ENCODE measurements around the gene TPRKB. TPM values are rescaled to one million over a fixed set of nuclear protein-coding genes. Genes with fewer than 3 reads are reported as not detected.

TPRKB gene
- total RNA-seq, result 35.3 and 46.5 TPM in 2 replicates

GRCh38 chr2:73736855-73737779 is at the start of gene TPRKB:
Gene TPRKB (minus strand): TSS chr2:73737345. CDS start chr2:73734569, 2,776 bp downstream.

GRCh38 chr2:73783883-73784282 is 46.7 kb upstream of the TPRKB start, which contains the start of gene C2orf78:
Gene C2orf78 (plus strand): TSS chr2:73784183. CDS start chr2:73784310, 127 bp downstream.

GRCh38 chr2:73779467-73780236 is 42.5 kb upstream of the TPRKB start, which contains the start of gene DUSP11:
Gene DUSP11 (minus strand): TSS chr2:73780103. CDS start chr2:73779974, 129 bp downstream.

Other genes starting within 250 kb of the TPRKB start
- not detected in 2 replicates for gene NAT8, start 94.9 kb downstream of the TPRKB start, total RNA-seq
- gene DUSP11, start 42.8 kb upstream of the TPRKB start, total RNA-seq, result 31.4 and 38.4 TPM in 2 replicates
- gene C2orf78, start 46.8 kb upstream of the TPRKB start, total RNA-seq, result not detected in 2 replicates
- 17.7 and 18.6 TPM in 2 replicates for gene STAMBP, start 91.6 kb upstream of the TPRKB start, total RNA-seq
- gene ACTG2, start 155.7 kb upstream of the TPRKB start, total RNA-seq, result 0.67 TPM in 1 of 2 replicates, not detected in the other
- gene DGUOK, start 189.5 kb upstream of the TPRKB start, total RNA-seq, result 44.9 and 53.9 TPM in 2 replicates
- gene TET3, start 247.6 kb upstream of the TPRKB start, total RNA-seq, result 9.3 and 11.4 TPM in 2 replicates

Measured in vein endothelial cell (primary cell).